Ovary (tissue), 3 donors: ENCODE data around the gene EIF2D.

ENCODE experiments used
- CTCF ChIP-seq, 3 donors: fragments of 450-650 bp in 2 of 3; fragments of 200-600 bp in 1 of 3; IDR thresholded peaks; one replicate each; pipeline versions ENCODE4 v1.5.1 to v1.8.0; 2016 to 2022; ENCODE audit warnings: antibody characterized with exemption in 3 of 3, mild to moderate bottlenecking in 1 of 3
- POLR2A ChIP-seq: fragments of 450-650 bp; IDR thresholded peaks from one replicate; pipeline ENCODE4 v1.6.1; 2017; ENCODE audit warnings: antibody characterized with exemption, mild to moderate bottlenecking, moderate library complexity
- donor health status: DM: no; HTN: no; CAD: no.

DNA sequence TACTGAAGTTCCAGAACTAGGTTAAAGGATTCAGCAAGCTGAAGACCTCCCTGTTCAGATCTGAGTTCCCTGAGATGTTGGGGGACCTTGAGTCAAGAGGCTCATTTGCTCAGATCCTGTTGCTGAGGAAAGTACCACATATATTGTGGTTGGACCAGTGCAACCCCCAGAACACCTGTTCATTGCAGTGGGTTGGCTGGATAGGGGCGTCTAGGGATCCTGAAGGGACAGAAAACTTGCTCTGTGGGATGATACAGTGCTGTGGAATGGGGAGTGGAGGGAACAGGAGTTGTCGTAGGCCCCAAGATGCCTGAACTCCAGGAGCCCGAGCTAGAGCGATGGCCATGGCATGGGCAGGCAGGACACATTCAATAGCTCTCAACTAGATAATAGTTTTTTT is 47.9 kb upstream of the EIF2D start:
- TF ChIP-seq CTCF (IDR thresholded peaks at IDR 0.05) (no peak), POLR2A (no peak)
